COR-L47 (cell line): ENCODE data around the gene SEC11A.
"Not testable (repeated sequence)": the region's sequence is repeated elsewhere in the genome, so short reads cannot be mapped to it uniquely, and the experiment has no call there.

Experiments used
- DNase-seq: peaks from one replicate; lab custom pipeline; 2025; lab: John Stamatoyannopoulos, UW

SEC11A gene

DNA sequence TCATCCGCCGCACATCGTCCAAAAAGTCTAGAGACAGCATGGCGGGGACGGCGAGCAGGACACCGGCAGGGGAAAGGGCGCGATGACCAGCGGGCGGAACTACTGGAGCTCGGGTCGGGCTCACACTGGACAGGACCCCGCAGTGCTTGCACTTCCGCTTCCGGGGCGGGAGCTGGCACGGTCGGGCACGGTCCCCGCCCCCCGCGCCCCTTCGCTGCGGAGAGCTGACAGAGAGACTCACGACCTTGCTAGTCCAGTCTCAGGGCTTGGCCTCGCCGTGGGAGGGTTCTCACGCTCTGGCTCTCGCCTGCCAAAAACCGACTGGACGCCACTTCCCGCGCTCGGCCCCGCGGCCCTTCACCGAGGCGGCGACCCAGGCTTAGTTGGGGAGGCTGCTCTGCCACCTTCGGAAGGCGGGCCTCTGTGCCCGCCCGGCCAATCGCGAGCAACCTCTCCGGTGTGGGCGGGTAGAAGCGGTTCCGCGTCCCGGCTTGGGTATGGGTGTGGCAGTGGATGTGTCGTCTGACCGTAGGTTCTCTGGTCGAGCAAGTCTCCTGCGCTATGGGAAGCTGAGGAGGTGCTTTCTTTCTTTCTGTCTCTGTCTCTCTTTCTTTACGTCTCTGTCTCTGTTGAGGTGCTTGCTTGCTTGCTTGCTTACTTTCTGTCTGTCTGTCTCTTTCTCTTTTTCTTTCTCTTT, at the start of gene SEC11A:
SEC11A (minus strand) TSS at position 104 of the 697 bp plus-strand sequence; CDS start at position 40, 64 bp downstream.
- DNase-seq = peak; percentile 86

GRCh38 chr15:84765675-84766074, 49.7 kb upstream of the SEC11A start:
- DNase-seq = no peak

DNA sequence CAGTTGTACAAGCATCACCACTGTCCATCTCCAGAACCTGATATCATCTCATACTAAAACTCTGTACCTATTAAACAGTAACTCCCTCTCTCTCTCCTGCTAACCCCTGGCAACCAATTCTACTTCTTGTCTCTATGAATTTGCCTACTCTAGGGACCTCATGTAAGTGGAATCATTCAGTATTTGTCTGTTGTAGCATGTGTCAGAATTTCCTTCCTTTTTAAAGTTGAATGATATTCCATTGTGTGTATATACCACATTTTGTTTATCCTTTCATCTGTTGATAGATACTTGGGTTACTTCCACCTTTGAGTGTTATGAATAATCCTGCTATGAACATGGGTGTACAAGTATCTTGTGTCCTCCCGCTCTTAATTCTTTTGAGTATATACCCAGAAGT, 49.0 kb upstream of the SEC11A start:
- DNase-seq = no peak

- DNase-seq = no peak
Measured at GRCh38 chr15:84764585-84764984, 48.6 kb upstream of the SEC11A start.

DNA sequence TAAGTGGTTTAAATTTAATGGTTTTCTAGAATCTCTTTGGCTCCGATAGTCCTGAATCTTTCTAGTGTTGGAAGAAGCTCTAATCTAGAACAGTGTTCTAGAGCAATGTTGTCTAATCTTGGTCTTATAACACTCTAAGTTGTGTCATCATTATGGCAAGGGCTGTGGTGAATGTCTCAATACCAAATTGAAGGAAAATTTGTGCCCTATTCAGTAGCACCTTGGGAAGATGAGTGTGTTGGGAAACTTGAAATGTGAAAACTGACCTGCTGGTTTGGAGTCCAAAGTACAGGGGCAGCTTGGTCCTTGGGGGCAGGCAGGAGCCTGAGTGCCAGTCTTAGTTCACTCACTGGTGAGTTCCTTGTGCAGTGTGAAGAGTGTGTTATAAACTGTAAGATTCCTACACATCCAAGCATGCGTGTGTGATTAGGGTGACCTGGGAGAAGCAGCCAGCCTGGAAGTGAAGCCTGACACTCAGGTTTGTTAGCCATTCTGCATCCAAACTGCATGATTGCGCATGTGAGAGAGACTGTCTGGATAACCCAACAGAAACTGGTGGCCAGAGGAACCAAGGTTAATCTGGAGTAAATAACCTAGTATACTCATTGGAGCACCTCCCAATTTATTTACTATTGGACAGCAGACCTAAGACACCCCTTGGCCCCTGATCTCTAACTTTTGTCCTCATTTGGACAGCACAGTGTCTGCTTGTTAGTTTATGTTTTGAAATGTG, 47.1 kb upstream of the SEC11A start:
- no peak for DNase-seq

GRCh38 chr15:84761607-84762131, 45.7 kb upstream of the SEC11A start:
- DNase-seq = no peak

GRCh38 chr15:84760219-84760618, 44.3 kb upstream of the SEC11A start:
- no peak for DNase-seq

GRCh38 chr15:84759018-84759417, 43.1 kb upstream of the SEC11A start:
- no peak for DNase-seq

DNA sequence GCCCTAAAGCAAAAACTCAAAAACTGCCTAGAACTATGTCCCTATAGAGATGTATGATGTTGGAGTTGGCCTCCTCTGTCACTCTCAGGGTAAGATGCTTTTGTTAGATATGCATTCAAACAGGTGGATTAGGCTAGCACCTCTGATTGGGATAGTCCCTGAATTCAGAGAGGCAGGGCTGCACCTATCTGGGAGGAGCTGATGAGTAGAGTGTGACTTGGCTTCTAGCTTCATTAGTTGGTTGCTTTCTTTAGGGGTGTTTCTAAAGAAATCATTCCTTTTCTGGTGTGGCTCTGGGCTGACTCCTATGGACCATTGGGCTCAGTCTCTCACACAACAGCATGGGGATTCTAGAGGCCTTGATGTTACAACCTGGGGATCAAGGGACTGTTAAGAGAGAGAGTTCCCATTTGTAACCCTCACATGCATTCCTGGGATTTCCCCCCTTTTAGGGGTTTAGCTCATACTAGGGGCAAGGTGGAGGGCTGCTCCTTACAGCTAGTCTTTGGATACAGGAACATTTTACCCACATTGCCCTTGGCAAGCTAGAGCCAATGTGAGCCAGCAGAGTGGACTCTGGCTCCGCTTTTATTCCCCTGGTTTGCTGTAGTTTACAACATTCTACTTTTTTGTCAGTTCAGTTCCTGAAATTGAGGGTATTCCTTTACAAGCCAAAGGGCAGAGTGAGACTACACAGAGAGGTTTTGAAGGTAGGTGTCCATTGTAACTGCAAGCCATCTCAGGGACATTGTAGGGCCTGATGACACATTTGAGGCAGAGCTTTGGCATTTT, 40.0 kb upstream of the SEC11A start:
- DNase-seq = no peak

- DNase-seq = not testable (repeated sequence)
Measured at GRCh38 chr15:84754889-84755288, 39.0 kb upstream of the SEC11A start.

GRCh38 chr15:84752700-84753099, 36.8 kb upstream of the SEC11A start:
- no peak for DNase-seq

DNA sequence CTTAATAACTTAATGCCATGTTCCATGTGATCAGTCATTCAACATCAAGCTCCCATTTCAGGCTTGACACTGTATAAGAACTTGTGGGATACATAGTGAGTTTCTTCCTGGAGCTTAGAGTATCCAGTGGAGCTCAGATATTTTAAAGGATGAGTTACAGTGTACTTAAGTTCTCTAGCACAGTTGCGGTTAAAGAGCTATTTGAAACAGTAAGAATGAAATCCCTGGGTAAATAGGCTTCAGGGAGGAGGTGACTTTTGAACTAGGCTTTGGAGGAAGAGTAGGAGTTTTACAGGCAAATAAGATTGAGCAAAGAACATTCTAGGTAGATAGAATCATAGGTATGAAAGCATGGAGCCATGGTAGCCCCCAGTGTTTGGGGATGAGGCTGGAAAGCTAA, 36.3 kb upstream of the SEC11A start:
- DNase-seq = no peak

- not testable (repeated sequence) for DNase-seq
Measured at GRCh38 chr15:84751721-84752120, 35.8 kb upstream of the SEC11A start.

GRCh38 chr15:84750583-84751092, 34.7 kb upstream of the SEC11A start:
- DNase-seq = no peak

DNA sequence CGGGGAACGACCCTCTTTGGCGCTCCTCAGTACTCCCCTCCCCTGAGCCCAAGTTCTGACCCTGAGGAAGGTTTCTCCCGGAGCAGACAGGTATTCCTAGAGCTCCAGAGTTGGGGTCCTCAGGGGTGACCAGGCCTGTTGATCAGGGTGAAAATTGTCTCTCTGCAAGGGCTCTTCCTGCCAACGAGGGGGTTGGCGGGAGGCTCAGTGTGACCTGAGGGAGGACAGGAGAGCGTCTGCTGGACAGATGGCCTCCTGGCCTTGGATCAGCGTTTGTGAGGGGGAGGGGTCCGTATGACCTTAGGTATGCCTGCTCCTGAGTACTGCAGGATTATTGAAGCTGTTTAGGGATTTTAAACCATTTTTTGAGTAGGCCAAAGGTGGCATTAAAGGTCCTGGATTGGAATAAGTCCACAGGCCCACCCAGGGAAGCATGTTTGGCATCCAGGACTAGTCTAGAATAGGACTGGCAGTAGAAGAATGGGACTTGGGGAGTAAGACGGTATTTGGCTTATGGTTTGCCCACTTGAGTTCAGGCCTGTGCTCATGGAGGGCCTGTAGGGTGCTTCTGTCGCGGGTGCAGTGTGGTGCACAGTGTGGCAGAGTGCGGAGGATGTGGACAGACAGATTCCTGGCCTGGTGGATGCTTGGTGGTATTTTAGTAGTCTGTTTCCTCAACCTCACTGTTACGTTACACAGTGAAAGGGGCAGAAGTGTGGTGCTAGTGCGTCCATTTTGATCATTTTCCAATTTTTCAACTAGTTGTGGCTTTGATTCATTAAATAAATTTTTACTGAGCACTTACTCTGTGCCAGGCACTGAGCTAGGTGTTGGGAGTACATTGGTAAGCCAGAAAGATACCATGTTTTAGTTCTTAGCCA, 33.4 kb upstream of the SEC11A start:
- DNase-seq = no peak

DNA sequence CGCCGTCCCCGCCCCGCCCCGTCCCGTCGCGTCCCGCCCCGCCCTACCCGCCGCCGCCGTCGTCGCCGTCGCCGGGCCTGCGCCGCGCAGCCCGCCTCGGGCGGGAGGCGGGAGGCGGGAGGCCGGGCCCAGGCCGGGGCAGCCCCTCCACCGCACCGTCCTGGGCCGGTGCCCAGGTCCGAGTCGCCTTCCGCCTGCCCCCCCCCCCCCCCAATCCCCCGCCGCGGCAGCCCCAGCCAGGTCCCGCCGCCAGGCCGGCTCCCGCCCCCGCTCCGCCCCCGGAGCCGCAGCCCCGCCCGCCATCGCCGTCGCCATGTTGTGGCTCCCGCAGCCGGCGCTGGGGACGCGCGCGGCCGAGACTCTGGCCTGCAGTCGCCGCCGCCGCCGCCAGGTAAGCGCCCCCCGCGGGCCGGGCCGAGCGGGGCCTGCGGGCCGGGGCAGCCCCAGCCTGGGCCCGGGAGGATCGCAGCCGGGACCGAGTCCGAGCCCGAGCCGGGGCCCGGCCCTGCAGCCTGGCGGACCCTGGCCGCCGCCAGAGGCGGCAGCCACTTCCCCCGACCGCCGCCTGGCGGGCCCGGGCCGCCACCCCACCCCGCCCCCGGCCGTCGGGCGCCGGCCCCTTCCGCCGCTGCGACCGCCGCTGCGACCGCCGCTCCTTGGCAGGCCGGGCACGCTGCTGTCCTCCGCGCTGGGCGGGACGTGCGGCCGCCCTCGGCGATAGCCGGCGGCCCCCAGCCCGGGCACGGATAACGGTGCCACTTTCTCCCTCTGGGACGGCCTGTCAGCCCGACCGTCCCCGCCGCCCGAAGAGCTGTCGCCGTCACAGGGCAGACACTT, 32.6 kb upstream of the SEC11A start, which contains the start of gene ZNF592:
ZNF592 (plus strand) TSS at position 319 of the 837 bp plus-strand sequence. CDS start 34,084 bp downstream, outside the sequence.
- DNase-seq = peak; percentile 55

GRCh38 chr15:84747416-84748273, 31.7 kb upstream of the SEC11A start:
- peak; percentile 52 for DNase-seq

DNA sequence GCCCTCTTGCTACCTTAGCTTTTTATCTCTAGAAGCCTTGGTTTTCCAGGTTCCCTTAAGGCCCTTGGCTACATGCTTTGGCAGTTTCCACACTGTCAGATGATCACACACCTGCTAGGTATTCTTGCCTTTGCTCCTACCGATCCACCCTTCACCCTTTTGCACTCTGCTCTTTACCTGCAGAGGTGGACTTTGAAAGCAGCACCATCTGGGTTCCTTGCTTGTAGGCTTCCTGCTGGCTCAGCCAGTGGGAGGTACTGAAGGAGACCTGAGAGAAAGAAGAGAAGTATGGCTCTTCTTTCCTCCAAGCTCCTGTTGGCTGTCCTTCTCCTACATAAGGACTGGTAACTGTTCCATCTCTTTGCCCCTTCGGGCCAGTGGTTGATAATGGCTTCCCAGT, 25.2 kb upstream of the SEC11A start:
- DNase-seq = no peak

GRCh38 chr15:84740691-84741090, 24.8 kb upstream of the SEC11A start:
- DNase-seq = no peak
